DMS114 treated with DMSO at 0.1 percent for 48 hours (cell line): Measurements from ENCODE around the gene ANTXR2.
"Not testable (repeated sequence)": the region's sequence is repeated elsewhere in the genome, so short reads cannot be mapped to it uniquely, and the experiment has no call there.

Experiments
- DNase-seq: peaks from one replicate; lab custom pipeline; 2025; ENCODE audit not compliant: unreplicated experiment; lab: John Stamatoyannopoulos, UW

Gene ANTXR2

DNA sequence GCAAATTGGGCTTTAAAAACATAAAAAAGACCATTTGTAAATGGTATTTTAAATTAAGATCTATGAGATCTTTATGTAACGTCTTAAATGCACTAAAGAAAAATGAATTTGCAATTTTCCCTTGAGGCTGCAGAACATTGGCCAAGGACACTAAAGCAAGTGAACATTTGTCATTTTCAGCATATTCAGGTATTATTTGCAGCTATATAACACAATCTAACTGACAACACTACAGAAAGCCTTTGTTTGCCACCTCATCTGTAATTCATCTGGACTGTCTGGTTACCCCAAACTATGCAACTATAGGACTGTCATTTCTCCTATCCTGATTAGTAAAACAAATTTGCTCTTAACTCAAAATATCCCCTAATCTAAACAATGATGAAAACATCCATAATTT, 74.8 kb downstream of the ANTXR2 start:
- DNase-seq, result no peak

DNA sequence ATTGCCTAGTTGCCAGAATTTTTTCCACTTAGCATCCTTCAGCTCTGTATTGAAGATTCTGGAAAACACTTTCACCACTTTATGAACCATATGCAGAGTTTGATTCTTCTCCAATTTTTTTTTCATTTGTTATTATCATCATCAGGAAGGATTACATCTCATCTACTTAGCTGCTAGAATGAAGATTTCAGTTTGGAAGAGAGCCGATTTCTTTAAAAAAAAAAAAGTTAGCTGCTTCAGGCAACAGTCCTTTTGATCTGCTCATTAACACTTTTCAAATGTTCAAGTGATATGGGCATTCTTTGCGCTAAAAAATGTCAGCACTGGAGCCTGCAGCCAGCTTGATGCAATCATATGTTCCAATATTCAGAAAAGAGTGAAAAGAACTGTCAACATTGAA, 76.2 kb downstream of the ANTXR2 start:
- no peak for DNase-seq

DNA sequence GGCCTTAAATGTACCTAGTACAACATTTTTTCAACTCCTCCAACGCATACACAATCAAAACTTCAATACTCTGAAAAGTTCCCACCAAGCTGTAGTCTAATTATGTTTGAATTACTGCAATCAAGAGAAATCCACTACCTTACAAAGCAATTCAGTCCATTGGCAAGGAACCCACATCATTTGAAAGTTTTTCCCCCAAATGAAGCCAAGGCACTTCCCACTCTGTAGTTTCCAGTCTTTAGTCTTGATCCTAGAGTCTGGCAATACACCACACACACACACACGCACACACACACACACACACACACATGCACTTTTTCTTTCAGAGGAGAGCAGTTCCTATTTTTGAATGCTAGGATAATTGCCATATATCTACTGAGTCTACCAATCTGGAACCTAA, 79.6 kb downstream of the ANTXR2 start:
- no peak for DNase-seq

DNA sequence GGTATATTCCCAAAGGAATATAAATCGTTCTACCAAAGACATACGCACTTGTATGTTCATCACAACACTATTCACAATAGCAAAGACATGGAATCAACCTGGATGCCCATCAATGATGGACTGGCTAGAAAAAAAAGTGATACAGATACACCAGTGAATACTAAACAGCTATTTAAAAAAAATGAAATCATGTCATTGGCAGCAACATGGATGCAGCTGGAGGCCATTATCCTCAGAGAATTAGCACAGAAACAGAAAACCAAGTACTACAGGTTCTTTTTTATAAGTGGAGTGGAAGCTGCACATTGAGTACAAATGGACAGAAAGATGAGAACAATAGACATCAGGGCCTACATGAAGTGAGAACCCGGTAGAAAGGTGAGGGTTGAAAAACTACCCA, 81.4 kb downstream of the ANTXR2 start:
- DNase-seq, result no peak

DNA sequence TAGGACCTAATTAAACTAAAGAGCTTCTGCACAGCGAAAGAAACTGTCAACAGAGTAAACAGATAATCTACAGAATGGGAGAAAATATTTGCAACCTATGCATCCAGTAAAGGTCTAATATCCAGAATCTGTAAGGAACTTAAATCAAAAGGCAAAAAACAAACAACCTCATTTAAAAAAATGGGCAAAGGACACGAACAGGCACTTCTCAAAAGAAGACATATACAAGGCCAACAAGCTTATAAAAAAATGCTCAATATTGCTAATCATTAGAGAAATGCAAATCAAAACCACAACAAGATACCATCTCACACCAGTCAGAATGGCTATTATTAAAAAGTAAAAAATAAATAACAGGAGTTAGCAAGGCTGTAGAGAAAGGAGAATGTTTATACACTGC, 81.9 kb downstream of the ANTXR2 start:
- not testable (repeated sequence) for DNase-seq

DNA sequence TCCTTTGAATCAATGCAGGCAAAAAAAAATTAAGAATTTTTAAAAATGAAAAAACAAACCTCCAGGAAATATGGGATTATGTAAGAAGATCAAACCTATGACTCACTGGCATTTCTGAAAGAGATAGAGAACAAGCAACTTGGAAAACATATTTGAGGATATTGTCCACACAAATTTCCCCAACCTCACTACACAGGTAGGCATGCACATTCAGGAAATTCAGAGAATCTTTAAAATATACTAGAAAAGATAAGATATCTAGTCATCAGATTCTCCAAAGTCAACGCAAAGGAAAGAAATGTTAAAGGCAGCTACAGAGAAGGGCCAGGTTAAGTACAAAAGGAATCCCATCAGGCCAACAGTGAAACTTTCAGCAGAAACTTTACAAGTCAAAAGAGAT, 85.6 kb downstream of the ANTXR2 start:
- DNase-seq, result no peak

DNA sequence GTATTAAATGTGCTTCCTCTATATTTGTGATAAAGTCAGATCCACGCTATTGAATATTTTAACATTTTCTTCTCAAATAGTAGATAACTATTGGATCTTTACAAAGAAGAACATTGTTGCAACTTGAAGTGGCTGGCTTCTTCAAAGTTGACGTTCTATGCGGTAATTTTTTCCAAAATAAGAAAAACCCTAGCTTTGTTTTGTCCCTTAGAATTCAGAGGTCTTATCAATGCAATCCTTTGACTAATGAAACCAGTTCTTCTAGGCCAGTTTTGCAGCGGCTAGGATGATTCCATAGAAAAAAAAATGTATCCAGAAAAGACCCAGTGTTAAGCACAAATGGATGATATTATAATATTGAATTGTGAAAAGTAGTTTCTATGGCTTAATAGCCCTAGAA, 89.6 kb downstream of the ANTXR2 start:
- no peak for DNase-seq

DNA sequence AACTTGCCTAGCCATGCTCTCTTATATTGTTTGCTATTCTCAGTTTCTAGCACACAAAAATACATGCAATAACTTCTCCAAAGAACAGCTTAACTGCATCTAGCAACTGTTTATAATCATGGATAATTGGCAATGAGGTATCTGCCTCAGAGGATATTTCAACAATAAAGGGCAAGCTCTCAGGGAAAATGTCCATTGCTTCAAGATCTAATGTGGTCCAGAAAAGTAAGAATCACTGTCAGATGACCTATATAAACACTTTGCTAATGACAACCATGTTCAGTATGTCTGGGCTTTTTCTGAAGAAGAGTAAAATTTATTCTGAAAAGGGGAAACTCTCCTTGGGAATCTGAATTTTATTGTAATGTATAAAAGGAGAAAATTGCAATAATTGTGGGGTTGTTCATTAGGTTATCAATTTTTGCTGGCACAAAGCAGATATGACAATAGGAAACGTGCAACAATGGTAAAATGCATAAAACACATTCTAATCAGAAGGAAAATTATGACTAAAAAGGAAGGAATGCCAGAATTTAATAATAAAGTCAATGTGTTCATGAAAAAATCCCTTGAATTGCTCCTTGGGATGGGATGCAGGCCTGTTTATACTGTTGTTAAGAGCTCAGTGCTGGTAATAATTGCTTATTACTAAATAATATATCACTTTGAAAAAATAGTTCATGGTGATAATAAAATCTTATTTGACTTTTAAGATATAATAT, 90.3 kb downstream of the ANTXR2 start:
- no peak for DNase-seq

DNA sequence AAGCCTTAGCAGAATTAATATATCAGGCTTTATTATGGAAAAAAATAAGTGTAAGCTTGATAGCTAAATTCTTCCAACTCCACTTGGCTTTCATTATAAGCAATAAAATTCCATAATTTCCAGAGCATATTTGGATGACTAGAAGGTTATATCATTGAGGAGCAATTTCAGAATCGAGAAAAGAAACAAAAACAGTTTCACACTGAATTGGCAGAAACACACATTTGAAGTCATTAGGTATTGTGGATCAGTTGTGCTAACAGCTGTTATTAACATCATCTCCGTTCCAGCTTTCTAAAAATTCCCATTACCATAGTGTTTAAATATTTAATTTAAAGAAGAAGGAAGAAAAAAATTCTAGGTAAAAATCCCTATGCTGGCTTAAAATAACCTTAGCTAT, 92.6 kb downstream of the ANTXR2 start:
- DNase-seq, result no peak

DNA sequence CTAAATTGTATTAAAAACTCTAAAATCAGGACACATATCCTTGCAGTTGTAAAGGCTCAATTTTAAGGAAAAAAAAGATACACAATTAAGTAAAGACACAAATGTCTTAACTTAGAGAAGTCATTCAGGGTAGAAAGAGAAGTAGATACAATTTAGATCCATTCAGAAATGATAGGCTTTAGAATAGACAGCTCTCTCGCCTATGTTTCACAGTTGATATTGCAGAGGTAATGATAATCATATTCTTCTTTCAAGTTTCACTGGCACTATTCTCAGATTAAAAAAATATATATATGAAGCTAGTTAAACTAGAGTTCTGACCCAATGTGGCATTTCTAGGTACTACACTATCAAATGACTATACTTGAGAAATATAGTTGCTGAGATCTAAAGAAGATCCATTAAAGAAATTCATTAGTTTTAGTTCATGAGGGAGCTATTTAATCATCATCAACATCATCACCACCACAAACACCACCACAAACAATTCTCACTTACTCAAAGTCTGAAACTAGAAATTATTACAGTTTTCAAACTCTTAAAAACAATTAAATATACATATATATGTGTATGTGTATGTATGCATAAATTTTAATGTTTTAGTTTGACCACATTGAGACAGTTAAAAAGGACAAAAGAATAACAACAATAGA, 93.1 kb downstream of the ANTXR2 start:
- DNase-seq, result no peak

DNA sequence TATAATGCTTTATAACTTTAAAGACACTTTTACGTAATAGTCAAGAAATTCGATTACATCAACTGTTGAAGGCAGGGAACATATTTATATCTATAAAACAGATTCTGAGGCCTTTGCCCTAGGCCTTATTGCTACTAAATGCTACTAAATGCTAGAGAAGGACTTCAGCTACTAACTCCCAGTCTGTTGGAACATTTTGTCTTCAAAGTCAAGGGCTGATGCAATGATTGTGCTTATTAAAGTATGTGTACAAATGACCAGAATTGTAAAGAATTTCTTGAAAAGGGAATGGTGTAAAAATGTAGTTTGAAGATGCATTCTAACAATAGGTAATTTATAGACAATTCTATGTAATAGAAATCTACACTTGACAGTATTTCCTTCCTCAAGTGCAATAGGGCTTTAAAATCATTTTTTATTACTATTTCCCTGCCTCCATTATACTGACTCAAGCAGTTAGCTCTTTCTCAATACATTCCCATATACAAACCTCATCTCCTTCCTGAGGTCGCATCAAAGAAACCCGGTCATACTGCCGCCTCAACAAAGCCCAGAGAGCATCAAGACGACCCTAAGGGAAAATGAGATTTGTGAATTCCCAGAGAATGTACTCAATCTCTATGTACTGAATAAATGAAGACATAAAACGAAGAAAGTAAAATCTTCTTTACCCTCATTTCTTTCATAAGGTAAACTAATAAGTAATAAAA, 95.7 kb downstream of the ANTXR2 start:
- no peak for DNase-seq

DNA sequence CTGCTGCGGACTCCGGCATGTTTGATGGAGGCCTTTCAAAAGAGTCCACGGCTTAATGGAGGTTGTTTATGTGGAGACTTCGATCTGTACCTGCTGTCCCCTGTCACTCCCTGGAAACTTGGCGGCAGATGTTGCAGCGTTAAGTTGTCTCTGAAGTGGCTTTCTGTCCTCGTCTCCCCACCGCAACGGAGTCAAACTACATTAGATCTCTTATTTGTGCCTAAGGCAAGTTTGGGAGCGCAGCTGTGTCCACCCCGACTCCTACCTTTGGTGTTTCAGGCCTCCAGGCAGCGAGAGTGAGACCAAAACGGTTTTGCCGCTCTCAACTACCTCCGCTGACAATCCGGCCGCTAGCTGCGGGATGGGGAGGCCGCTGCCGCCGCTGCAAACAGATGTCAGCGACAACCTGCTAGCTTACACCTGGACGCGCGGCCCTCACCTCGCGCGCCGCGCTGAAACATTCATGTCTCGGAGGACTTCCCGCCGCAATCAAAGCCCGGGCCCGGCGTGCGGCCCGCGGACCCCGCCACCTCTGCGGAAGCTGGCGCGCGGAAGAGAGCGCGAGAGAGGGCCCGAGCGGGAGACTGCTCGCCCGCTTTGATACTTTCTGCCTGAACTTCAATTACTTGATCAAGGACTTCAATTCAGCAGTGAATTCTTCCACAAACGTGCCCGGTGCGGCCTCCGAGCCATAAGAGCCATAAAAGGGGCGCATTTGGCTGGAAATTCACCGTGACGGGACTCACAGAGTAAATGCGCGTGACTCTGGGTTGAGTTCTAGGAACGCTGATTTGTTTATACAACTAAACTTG, 108.4 kb downstream of the ANTXR2 start:
- no peak for DNase-seq

DNA sequence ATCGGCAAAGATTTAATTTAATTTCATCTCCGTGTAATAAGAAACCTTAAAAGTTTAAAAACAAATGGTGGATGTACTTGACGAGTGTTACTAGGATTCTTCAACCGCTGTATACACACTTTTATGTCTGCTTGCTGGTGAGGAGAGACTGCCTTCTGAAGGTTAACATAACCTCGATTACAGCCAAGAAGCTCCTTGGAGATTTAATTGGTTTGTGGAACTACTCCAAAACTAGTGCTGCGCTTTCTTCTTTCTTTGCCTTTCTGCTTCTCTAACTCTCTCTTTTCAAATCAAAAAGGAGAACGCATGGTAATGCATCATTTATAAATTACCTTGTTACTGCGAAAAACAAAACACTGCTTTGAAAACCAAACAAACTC, 109.0 kb downstream of the ANTXR2 start:
- DNase-seq, result no peak

DNA sequence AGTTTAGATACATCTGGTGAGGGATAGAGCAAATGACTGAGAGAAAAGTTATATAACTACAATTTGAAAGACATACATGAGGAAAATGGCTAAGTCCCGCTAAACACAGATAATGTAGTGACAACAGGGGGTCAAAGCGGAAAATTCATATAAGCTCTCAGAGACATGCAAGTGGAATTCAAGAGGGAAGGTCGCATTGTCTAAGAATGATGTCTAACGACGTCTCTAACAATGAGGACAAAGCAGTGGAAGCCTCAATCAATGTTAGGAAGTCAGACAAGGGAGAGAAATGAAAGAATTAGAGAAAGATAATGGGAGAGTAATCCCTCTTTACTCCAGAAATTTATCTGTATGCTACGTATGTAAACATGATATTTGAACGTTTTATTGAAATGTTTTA, 113.4 kb downstream of the ANTXR2 start:
- DNase-seq, result no peak

DNA sequence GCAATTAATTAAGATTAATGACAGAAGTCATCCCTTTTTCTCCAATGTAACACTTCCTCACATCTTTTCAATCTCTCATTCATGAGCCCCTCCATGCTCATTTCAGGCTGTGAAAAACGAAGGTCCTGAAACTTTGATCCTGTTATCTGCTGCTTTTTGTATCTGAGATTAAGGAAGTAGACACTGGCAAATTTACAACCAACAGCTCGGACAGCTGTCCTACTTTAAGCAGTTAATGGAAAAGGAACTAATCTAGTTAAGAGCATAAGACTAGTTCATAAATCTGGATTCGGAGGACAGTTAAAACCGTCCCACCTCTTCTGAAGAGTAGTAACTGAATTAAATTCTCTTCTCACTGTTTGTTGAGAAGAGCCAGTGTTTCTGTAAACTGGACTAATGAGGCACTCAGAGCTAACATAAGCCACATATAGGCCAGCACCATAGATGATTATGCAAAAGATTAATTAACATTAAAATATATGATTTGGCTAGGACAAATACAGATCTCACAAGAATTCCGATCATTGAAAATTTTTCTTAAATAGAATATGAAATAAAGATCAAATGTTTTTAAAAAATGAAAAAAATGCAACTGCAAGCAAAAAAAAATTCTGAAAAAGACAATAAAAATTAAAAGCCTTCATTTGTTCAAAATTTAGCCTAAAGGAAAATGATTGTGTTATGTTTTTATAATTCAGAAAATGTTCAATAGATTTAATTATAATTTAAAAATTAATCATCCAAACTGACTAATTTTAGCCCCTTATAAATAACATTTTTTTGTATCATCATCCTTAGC, 114.4 kb downstream of the ANTXR2 start:
- no peak for DNase-seq

DNA sequence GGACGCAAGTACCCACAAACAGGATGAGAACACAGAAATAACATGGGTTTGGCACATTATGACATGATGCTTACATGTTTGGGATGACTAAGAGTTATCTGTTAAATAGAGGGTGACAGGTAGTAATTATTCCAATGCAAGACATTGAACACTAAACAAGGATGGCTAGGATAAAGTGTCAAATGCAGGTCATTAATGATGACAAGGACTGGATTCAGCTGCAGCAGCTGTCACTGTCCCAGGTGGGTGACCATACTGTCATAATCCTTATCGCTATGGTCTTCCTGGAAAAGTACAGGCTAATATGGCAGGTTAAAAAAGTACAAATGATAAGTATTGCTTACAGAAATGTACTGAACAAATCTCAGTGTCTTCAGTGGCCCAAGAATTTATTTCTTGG, 123.9 kb downstream of the ANTXR2 start:
- no peak for DNase-seq

DNA sequence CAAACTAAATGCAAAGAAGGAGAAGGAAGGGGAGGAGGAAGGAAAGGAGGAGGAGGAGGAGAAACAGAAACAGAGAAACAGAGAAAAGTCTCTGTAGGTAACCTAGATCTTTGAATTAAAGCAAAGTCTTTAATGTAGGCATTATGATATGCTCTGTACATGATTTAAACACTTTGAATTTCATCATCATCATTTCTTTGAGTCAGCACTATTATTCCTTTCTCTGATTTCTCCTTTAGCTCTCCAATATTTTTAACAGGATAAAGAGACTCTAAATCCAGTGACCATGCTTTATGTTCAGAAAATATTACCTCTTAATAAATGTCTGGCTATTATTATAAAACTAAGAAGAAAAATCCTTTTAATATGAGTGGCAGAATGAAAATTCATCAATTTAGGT, 124.3 kb downstream of the ANTXR2 start:
- no peak for DNase-seq

DNA sequence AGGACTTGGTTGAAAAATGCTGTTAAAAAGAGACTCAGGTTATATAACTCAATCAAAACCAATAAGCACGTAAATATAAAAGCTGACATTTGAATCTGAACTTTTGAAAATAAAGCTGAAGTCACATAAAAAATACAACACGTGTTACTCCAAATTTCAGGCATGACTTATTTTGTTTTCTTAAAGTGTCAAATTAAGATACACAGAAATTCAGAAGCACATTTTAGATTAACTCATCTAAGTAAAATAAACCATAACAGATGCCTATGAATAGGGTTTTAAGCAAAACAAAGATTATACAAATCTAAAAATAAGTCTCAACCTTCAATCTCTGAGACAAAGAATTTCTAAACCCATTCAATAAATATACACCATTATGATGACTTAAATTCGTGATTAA, 124.8 kb downstream of the ANTXR2 start:
- no peak for DNase-seq

DNA sequence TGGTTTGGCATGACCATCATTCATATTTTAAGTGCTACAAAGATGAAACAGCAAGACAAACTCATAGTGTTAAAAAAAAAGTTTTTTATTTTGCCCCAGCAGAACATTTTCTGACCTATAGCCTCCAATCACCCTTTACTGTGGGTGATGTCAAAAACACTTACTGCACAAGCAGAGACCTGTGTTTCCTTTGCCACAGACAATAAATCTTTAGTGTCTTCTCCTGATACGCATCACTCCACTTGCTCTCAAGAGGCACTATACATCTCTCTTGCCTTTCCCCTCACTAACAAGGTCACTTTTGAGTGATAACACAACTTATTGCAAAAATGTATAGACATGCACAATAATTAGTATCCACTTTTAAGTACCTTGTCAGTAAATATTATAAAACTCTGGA, 125.6 kb downstream of the ANTXR2 start:
- DNase-seq, result no peak

DNA sequence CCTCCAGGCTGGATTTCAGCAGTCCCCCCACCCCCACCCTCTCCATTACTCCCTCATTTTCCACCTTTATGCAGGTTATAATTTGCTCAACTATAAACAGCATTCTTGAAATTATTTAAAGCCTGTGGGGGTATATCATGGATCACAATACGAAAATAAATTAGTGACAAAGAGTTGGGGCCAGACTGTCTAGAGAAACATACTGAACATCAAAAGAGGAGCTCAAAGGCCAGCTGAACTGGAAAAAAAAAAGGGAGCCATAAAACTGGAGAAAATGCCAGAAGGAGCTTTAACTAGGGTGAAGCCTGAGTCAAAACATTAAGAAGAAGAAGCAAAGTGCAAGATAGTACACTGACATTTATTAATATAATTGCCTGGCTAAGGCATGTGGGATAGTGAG, 137.8 kb downstream of the ANTXR2 start:
- DNase-seq, result no peak

DNA sequence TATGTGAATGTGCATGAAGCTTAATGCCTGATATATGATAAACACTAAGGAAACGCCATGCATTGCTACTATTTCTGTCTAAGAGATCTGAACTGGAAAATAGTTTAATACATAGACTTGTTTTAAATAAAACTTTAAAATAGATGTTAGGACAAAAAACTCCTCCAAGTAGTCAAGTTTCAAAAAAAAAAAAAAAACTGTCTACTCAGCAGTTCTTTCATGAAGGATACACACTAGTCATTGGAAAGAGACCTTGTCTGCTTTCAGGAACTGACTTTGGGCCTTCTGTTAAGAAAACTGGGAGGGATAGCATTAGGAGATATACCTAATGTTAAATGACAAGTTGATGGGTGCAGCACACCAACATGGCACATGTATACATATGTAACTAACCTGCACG, 138.4 kb downstream of the ANTXR2 start:
- DNase-seq, result no peak
